Fibroblast of gingiva (primary cell): ENCODE results near the gene FMC1.

Experiments used
- DNase-seq: peaks from one replicate; pipeline ENCODE4 v3.0.0-alpha.2; 2011; ENCODE audit warnings: low read depth

The FMC1 gene

GRCh38 chr7:139374246-139374645 lies 33.1 kb downstream of the FMC1 start:
- DNase-seq: no peak

- DNase-seq: no peak
Measured at GRCh38 chr7:139382439-139382838, 41.3 kb downstream of the FMC1 start.

DNA sequence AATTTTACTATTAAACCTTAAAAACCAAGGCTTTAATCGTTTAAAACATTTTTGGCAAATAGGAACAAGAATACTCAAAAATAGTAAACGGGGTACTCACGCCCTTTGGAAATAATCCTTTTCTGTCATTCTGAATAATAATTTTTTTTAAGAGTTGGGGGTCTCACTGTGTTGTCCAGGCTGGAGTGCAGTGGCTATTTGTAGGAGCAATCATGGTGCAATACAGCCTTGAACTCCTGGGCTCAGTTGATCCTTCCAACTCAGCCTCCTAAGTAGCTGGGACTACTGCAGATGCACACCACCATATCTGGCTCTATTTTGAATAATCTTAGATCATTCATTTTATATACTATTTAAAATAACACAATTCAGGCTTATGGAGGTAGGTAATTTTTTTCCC lies 43.5 kb downstream of the FMC1 start:
- DNase-seq: no peak

- no peak for DNase-seq
Measured at GRCh38 chr7:139387594-139387993, 46.5 kb downstream of the FMC1 start.

GRCh38 chr7:139389091-139389490 lies 48.0 kb downstream of the FMC1 start:
- no peak for DNase-seq

DNA sequence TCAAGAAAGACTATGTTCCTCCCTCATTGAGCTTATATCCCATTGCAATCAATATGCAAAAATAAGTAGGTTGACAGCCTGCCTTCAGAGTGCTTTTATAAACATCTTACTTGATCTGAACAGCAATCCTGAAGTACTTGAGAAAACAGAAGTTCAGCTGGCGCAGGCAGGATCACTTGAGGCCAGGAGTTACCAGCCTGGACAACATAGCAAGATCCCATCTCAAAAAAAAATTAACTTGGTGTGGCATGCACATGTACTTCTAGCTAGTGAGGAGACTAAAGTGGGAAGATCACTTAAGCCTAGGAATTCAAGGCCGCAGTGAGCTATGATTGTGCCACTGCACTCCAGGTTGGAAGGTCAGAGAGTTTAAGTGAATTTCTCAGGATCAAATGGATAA lies 48.6 kb downstream of the FMC1 start:
- DNase-seq: no peak

DNA sequence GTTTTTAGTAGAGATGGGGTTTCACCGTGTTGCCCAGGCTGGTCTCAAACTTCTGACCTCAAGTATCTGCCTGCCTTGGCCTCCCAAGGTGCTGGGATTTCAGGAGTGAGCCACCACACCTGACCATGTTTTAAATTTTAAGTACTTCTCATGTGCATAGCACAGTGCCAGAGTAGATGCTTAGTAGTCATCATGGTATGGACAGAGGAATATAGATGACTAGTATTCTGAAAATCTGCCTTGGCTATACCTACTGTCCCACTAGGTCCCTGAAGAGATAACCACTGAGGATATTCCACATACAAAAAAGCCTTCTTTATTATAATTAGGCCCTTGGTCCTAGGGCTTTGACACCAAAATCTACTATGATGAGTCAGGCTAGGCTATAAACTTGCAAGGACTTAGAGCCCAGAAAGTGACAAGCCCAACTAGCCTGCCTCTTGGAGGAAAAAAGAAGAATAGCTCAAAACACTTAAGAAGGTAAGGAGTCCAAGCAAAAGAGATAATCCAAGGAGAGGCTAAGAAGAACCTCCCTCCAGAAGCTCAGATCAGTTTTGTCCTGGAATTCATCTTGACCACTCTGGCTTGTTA lies 52.6 kb downstream of the FMC1 start:
- no peak for DNase-seq

GRCh38 chr7:139394540-139394939 lies 53.4 kb downstream of the FMC1 start:
- no peak for DNase-seq
